ENCODE results near the gene MGST3.
"Not testable (repeated sequence)": the region's sequence is repeated elsewhere in the genome, so short reads cannot be mapped to it uniquely, and the experiment has no call there.

MGST3 gene

DNA sequence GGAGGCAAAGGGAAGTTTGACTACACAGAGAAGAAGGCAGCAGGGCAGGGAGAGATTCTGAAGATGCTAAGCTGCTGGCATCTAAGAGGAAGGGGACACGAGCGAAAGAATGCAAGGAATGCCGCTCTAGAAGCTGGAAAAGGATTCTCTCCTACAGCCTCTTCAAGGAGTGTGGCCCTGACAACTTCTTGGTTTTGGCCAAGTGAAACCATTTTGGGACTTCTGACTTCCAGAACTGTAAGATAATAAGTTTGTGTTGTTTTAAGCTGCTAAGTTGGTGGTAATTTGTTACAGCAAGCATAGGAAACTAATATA is 28.5 kb downstream of the MGST3 start:
- no peak for DNase-seq

DNA sequence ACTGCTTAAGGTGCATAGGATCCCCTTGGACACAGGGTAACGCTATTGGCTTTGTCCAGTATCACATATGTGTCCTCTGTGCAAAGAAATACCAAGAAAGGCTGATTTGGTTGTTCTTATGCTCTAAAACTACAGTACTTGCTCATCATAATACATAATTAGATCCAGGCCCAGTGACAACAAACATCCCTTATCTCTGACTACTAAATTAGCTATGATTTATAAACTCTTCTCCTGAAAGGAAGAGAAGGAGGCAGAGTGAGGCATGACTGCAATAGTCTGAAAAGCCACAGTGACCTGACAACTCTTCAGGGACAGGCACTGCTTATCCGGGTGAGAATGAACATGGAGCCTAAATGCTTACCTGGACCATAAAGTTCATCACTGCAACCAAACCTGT is 30.7 kb downstream of the MGST3 start:
- no peak for DNase-seq

DNA sequence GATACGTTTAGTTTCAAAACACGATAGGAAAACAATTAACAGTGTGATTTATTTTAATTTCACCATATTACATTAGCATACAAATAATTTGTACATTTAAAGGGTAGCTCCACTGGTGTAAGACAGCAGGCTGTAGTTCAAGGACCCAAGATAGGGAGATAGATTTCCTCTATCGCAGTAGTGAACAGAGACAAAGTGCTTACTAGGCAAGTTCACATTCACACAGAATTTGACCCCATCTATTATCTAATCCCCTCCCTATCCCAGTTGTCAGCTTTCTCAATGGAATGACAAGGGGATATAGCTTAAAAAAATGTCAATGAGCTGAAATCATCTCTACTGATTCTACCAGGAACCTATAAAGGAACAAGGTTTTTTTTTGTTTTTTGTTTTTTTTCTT is 31.2 kb downstream of the MGST3 start:
- DNase-seq, result no peak

DNA sequence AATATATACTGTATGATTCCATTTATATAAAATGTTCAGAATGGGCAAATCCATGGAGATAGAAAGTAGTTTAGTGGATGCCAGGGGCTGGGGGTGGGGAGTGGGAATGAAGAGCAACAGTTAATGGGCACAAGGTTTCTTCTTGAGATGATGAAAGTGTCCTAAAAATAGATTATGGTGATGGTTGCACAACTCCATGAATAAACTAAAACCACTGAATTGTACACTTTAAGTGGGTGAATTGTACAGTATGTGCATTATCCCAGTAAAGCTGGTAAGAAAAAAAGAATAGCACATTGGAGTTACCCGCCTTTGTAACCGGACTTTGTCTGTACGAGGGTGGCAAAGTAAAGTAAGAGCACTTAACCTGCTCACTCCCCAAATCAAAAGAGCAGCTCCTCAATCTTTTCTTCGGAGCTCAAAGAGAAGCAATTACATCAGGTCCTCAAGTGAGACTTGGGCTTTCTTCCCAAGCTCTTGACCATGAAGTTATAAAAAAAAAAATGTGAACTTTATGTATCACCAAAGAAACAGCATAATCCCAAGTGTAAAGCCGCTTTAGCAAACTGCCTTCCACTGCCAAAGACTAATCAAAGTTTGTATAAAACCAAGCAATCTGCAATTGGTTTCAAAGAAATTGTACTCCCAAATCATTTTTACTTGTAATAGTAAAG is 35.3 kb downstream of the MGST3 start:
- no peak for DNase-seq

DNA sequence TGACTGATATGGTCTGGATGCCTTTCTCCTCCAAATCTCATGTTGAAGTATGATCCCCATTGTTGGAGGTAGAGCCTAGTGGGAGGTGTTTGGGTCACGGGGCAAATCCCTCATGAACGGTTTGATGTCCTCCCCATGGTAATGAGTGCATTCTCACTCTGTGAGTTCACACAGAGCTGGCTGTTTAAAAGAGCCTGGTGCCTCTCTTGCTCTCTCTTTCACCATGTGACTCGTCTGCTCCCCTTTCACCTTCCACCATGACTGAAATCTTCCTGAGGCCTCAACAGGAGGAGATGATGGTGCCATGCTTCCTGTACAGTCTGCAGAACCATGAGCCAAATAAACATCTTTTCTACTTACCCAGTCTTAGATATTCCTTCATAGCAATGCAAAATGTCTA is 37.1 kb downstream of the MGST3 start:
- DNase-seq, result no peak

DNA sequence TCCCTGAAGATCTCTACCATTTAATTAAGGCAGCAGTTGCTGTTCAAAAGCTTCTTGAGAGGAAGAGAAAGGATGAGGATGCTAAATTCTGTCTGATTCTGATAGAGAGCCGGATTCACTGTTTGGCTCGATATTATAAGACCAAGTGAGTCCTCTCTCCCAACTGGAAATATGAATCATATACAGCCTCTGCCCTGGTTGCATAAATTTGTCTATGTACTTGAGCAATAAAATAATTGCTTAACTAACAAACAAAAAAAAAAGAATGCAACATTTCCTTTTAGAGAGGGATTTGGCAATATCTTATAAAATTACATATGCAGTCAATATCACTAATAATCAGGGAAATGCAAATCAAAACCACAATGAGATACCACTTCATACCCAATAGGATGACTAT is 40.5 kb downstream of the MGST3 start:
- DNase-seq, result no peak

DNA sequence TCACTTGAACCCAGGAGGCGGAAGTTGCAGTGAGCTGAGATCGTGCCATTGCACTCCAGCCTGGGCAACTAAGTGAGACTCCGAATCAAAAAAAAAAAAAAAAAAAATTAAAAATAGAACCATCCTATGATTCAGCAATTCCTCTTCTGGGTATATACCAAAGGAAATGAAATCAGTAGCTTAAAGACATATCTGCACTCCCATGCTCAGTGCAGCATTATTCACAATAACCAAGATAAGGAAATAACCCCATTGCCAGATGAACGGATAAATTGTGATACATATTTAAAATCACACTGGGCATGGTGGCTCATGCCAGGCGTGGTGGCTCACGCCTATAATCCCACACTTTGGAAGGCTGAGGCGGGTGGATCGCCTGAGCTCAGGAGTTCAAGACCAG is 43.6 kb downstream of the MGST3 start:
- DNase-seq, result no peak

DNA sequence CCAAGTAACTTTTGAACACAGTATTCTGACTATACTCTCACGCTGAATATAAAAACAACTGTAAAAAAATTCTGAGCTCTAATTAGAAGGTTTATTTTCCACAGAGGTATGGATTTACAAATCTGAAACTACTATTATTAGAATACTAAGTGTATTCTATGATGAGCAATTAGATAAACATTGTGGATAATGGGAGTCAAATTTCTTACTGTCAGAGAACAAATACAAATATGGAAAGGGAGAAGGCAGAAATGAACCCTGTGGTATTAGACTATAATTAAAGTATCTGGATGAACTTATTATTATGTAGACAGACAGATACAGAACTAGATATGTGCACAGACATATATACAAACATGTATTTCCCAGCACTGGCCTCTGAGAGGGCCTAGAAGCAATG is 44.8 kb downstream of the MGST3 start:
- DNase-seq, result no peak

DNA sequence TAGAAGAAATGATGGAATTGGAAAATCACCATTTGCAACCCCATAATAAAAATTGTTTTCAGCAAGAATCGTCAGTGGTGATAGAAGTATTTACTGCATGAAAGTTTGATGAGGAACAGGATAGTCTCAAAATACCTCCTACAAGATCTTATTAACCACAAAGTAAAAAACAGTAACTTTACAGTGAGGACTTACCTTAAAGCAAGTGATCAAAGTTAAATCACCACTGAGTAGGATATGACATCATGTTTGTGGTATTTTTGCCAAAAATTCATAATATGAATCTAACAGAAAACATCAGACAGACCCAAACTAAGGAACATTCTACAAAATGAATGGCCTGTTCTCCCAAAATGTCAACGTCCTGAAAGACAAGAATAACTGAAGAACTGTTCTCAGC is 47.5 kb downstream of the MGST3 start:
- DNase-seq, result no peak

DNA sequence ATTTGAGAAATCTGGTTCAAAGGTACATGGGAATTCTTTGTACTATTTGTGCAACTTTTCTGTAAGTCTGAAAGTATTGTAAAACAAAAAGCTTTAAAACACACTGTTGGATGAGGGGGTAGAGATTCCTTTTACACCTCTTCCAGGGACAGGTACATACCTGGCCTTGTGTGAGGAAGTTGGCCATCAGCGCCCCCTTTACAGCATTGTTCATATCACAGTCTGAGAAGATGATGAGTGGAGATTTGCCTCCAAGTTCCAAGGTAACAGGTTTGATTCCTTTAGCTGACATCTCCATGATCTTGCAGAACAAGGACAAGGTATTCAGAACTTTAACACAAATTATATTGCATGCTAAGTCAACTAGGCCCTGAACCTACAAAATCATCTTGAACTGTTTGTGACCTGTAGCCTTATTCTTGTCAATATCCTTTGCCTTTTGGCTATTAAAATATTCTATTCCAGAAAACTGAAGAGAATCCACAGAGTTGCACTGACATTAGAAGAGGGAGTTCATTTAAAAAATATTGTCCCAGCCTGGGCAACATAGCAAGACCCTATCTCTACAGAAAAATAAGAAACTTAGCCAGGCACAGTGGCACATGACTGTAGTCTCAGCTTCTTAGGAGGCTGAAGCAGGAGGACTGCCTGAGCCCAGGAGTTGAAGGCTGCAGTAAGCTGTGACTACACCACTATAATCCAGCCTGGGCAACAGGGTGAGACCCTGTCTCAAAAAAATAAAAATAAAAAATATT is 48.4 kb downstream of the MGST3 start:
- no peak for DNase-seq

DNA sequence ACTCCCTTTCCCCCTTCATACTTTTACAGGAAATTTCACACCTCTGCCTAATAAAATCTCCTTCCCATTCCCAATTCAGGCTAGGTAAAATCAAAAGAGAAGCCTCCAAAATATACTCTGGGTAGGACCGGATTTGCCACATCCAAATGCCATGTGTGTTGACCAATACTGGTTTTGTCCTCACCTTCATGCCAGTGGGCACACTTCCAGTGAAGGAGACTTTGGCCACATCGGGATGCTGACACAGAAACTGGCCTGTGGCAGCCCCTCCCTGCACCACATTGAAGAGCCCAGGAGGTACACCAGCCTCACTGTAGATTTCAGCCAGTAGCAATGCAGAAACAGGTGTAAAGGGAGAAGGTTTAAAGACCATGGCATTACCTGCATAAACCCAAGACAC is 49.3 kb downstream of the MGST3 start:
- no peak for DNase-seq

DNA sequence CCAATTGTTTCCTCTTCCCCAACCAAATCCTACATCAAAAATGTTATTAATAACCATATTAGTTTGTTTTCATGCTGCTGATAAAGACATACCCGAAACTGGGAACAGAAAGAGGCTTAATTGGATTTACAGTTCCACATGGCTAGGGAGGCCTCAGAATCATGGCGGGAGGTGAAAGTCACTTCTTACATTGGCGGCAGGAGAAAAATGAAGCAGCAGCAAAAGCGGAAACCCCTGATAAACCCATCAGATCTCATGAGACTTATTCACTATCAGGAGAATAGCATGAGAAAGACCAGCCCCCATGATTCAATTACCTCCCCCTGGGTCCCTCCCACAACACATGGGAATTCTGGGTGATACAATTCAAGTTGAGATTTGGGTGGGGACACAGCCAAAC is 49.7 kb downstream of the MGST3 start:
- not testable (repeated sequence) for DNase-seq

DNA sequence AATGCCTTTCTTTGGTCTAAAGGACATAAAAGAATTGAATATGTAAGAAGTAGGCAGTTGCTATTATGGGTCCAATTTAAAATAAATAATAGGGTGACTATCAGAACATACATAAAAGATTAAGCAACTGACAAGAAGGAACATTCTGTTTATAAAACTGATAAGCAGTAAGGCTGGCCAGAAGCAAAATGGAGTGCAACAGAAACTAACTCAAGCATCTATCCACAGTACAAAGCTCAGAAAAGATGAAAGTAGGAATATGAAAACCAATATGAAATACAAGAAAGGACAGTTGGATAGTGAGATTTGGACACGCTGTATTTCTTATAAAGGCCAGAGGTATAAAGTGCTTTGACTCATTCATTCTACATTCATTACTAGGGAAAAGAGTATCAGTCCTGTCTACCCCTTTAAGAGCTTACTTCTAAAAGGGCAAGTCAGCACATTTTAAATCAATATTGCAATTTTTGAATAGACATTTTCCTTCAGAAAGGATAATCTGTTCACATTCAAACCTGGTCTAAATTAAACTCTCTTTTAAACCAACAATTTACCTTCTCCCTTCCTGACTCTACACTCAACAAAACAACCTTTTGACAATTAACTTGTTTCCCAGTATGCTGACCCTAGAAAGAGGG is 52.9 kb downstream of the MGST3 start:
- no peak for DNase-seq

DNA sequence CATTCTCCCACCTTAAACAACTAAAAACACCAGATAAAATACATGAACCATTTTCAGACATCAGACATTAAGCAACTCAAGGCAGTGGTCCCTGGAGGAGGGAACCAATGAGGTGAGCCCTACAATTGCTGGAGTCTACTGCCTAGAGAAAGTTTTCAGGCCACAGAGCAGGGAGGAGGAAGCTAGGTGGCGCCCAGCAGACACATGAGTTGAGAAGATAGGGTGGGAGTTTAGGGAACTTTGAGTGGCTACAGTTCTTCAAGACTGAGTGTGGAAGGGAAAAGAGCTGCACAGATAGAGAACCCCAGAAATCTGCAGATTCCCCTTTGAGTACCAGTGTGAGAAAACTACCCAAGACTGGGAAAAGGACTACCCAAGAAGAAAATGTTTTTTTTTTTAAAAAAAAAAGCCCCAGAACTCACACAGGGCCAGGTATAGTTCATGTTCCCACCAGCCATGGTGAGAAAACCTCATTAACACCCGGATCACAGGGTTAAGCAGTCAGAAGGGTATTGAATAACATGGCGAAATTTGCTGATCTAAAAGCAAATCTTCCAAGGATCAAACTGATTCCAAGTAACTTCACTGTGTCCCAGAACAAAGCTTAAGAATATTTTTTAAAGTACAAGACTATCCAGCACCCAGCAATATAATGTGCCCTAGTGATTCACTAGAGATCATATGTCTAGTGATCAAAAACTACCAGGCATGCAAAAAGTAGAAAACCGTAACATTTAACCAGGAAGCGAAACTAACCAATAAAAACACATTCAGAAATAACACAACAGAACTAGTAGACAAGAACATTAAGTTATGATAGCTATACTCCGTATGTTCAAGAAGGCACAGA is 55.3 kb downstream of the MGST3 start:
- DNase-seq, result no peak

DNA sequence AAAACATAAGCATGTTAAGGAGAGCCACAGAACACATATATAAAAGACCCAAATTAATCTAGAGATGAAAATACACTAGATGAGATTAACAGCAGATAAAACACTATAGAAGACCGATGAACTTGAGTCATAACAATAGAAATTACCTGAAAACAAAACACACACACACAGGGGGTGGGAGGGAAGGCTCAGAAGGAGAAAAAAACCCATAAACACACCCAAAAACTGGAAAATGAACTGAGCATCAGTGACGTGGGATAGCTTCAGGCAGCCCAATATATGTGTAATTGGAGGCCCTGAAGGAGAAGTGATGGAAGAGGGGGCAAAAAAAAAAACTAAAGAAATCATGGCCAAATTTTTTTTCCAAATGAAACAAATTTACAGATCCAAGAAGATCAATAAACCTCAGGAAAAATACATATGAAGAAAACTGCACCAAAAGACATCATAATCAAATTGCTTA is 56.0 kb downstream of the MGST3 start:
- DNase-seq, result no peak

DNA sequence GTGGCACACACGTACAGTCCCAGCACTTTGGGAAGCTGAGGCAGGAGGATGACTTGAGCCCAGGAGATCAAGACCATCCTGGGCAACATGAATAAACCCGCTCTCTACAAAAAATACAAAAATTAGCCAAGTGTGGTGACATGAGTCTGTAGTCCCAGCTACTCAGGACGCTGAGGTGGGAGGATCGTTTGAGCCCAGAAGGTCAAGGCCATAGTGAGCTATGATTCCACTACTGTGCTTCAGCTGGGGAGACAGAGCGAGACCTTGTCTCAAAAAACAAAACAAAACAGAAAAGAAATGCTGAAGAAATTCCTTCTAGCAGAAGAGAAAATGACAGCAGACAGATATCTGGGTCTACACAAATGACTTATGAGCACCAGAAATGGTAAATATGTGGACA is 57.0 kb downstream of the MGST3 start:
- DNase-seq, result no peak

DNA sequence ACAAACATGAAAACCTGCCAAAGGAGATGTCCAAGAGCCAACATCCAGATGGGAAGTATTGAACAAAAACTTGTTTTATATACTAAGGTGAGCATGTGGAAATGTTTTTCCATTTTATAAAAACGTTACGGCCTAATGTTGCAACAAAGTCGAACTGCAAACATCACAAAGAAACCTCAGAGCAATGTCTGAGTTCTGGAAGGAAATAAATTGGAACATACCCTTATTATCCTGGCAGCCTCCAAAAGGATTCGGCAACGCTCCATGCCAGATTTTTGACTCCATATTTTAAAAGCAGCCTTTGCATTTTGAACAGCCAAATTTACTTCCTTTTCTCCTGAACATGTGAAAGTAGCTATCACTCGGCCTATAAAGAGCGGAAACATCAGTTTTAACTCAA is 64.0 kb downstream of the MGST3 start:
- DNase-seq, result no peak

DNA sequence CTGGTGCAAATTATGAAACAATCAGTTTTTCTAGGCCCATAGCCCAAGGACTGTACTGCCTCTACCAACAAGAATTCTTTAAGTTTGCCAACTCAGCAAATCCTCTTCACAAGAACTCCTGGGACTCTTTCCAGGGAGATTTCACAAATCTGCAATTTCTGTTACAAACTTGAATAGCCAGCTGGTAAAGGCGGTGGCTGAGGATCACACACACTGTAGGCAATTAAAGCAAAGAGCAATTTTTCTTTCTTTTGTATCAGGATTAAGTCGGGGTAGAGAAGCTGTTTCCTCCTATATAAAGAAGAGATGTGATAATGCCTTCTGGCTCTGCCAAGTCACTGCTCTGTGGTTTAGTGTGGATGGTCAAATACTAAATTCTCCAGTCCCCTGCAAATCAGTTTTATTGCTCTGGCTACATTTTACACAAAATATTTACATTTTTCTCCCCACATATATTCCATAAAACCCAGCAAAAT is 65.6 kb downstream of the MGST3 start:
- DNase-seq, result no peak

DNA sequence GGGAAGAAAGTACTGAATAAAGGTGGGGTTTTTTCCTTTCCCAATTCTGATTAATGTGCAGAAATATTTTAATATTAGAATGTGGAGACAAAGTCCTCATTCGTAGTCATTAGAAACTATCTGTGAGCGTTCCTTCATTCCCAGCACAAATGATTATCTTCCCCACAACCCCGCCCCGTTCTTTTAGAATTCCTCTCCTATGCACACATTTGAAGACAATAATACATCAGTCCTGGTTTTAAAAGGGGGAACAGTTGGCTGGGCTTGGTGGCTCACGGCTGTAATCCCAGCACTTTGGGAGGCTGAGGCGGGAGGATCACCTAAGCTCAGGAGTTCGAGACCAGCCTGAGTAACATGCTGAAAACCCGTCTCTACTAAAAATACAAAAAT is 66.5 kb downstream of the MGST3 start:
- DNase-seq, result no peak

DNA sequence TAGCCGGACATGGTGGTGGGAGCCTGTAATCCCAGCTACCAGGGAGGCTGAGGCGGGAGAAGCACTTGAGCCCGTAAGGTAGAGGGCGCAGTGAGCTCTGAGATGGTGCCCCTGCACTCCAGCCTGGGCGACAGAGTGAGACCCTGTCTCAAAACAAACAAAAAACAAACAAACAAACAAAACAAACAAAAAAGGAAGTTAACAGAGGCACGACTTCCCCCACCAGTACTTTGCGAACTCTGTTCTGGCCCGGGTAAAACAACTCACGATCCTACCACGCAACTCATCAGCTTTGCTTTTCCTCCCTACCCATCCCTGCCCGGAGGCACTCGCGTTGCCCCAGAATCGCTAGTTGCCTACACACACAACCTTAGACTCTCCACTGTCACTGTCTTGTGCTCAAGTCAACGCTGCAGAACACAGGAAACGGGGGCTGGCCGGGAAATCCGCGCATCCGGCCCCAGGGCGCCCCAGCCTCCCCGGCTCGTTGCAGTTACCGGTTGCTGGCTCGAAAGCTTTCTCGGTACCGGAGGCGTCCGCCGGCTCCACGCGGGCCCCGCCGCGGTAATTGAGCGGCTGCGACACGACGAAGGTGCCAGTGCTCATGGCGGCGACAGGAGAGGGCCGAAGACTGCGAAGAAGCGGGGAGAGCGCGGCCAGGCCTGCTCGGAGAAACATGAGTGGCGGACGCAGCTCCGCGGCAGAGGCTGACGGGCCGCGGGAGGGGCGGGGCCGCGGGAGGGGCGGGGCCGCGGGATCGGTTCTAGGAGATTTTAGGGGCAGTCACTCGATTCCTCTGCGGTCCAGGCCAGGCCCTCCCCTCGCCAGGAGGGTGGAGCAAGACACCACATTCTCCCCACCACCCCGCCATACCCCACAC is 67.1 kb downstream of the MGST3 start, which contains the start of gene ALDH9A1:
Gene ALDH9A1, minus strand, starts transcription at position 682 of the 880 bp plus-strand sequence. Its CDS starts 4 bp downstream, at position 678.
- peak; percentile 83 for DNase-seq

DNA sequence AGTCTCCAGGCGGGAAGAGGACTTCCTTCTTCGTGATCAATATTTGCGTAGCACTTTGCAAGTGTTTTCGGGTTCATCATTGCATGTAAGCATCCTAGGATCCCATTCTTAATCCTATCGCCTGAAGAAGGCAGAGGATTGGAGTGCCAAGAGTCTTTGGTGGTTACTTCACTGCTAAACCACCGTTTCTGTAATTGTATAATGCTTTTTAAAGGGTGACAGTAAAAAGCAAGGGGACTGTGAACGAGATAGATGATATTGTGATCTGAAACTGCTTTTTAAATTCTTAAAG is 67.7 kb downstream of the MGST3 start:
- no peak for DNase-seq

DNA sequence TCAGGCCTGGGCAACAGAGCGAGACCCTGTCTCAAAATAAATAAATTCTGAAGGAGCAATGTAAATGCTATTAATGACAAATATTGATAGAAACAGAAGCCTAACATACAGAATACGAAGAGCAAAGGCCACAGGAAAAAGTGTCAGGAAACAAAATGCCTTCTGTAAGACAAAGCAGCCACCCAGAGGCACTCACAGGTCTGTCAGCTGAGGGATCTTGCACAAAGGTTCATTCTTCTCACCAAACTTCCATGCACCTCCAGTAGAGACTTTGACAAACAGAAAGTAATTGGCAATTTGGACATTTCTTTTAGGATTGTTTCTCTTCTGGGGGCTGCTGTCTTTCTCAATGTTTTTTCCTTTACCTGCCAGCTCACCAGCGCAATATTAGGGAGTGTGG is 68.5 kb downstream of the MGST3 start:
- no peak for DNase-seq

All from NCI-H748 treated with DMSO at 0.1 percent for 48 hours (cell line).